Lower leg skin (tissue), 4 donors: ENCODE measurements around the gene DMTF1. TPM values are rescaled to one million over a fixed set of nuclear protein-coding genes. Genes with fewer than 3 reads are reported as not detected.

Experiments used
- DNase-seq, 2 donors: peaks; one replicate each; pipeline ENCODE4 v3.0.0-alpha.2; 2019; ENCODE audit warnings: low spot score in 2 of 2
- H3K4me3 ChIP-seq: fragments of 200-600 bp; sonication (generic); 2 replicates; pipeline ENCODE4 v1.5.1; 2017; ENCODE audit warnings: mild to moderate bottlenecking, low read depth; ENCODE audit not compliant: poor library complexity, severe bottlenecking
- POLR2A ChIP-seq, 2 donors: fragments of 450-650 bp; IDR thresholded peaks; one replicate each; pipeline ENCODE4 v1.6.1; 2016 to 2017; ENCODE audit warnings: antibody characterized with exemption in 2 of 2, mild to moderate bottlenecking in 1 of 2, moderate library complexity in 1 of 2
- WGBS, 2 donors: methylation state at CpG; one replicate each; pipeline ENCODE4 v1.1.5; 2018; 5-methylcytosine and 5-hydroxymethylcytosine counted together
- intact Hi-C: fragments of 100-400 bp; cut with DNase I; formaldehyde crosslinking; loops from one replicate; pipeline ENCODE4 v1.15.0; 2023; ENCODE audit warnings: low total_unique reads
- total RNA-seq, 4 donors: library from RNA; depleted of rRNA; stranded (reverse); fragments of >200 nt; gene quantifications; one replicate each; pipeline ENCODE4 v1.1.0, GENCODE V29; 2016
- TF ChIP-seq, protein P1 (sequence below), 3 donors: fragments of 450-650 bp; IDR thresholded peaks; one replicate each; pipeline ENCODE4 v1.5.1; 2016; ENCODE audit warnings: antibody characterized with exemption in 3 of 3, mild to moderate bottlenecking in 3 of 3, moderate library complexity in 2 of 3

The DMTF1 gene
- total RNA-seq: 10 to 100 TPM; 35.2 to 68.9 (median 44.9) TPM

DNA sequence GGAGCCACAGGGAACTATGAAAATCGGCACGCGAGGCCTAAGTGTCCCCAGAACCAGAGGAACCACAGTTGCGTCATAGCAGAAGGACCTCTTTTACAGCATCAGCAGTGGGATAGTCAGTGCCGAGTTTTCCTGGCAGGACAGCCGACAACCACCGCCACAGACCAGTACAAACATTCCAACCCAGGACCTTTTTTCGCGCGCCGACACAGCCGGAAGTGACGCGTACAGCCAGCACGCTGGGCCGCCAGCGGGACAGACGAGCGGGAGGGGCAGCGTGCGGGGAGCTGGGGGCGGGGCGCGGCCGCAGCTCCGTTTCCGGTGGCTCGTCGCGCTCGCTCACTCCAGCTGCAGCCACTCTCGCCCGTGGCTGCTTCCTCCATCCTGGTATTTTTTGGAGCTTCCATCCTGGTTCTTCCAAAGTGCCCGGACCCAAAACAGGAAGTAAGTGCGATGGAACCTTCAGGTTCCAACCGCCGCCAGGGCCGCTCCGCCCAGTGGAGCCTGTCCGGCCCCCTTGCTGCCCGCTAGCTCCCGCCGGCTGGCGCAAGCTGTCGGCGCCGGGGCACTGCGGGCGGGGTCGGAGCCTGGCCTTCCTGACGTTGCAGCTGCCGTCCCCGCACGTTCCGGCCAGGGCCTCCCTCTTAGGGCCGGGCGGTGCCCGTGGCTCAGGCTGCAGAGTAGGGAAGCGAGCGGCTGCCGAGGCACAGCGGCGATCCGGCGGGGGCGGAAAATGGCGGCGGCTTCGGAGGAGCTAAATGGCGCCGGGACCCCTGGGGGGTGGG, at the start of gene DMTF1:
TSS of gene DMTF1 (plus strand) at position 342 of the 785 bp plus-strand sequence. CDS start 12,489 bp downstream, outside the sequence.
- TF ChIP-seq POLR2A (IDR thresholded peaks at IDR 0.05): no peak
- TF ChIP-seq, protein P1, sequence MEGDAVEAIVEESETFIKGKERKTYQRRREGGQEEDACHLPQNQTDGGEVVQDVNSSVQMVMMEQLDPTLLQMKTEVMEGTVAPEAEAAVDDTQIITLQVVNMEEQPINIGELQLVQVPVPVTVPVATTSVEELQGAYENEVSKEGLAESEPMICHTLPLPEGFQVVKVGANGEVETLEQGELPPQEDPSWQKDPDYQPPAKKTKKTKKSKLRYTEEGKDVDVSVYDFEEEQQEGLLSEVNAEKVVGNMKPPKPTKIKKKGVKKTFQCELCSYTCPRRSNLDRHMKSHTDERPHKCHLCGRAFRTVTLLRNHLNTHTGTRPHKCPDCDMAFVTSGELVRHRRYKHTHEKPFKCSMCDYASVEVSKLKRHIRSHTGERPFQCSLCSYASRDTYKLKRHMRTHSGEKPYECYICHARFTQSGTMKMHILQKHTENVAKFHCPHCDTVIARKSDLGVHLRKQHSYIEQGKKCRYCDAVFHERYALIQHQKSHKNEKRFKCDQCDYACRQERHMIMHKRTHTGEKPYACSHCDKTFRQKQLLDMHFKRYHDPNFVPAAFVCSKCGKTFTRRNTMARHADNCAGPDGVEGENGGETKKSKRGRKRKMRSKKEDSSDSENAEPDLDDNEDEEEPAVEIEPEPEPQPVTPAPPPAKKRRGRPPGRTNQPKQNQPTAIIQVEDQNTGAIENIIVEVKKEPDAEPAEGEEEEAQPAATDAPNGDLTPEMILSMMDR (IDR thresholded peaks at IDR 0.05): no peak
- WGBS, 2 donors: 1% methylated on average over 57 to 67 of the region's 71 CpGs
- intact Hi-C loops: no loop called here
- peak; percentile 92 to 99 for DNase-seq
- H3K4me3 ChIP-seq: peak within 1 kb of the TSS; percentile 51

- WGBS, 2 donors: 38 to 48% methylated on average over 1 of the region's 1 CpG
- no peak overlapping the region for H3K4me3 ChIP-seq
- no peak for DNase-seq
- intact Hi-C loops: no loop called here
- no peak for TF ChIP-seq POLR2A (IDR thresholded peaks at IDR 0.05)
- TF ChIP-seq, protein P1 (IDR thresholded peaks at IDR 0.05): no peak
These were observed 46.9 kb upstream of the DMTF1 start for GRCh38 chr7:87105401-87105800.

DNA sequence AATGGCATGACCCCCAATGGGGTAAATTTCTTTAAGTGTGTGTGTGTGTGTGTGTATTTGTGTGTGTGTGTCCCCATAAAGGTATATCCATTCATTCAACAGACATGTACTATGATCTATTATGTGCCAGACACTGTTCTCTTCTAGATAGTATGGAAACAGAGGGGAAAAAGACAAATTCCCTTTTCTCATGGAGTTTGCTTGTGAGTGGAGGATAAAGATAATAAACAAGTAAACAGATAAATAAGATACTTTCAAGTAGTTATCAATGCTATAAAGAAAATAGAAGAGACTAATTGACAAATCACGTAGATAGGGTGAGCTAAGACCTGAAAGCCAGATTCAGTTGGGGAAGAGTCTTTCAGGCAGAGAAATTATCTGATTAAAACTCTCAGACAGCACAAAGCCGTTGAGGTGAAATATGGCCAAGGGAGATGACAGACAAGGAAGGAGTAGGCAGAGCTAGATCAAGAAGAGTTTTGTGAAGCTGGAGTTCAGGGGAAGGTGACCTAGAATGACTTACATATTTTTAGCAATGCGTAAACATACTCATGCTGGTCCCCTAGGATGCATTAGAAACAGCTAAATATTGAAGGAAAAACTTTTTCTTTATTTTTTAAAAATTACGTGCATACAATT, 45.2 kb upstream of the DMTF1 start:
- intact Hi-C loops: no loop called here
- no peak overlapping the region for H3K4me3 ChIP-seq
- 52 to 63% methylated on average over 4 of the region's 4 CpGs for WGBS, 2 donors
- no peak for TF ChIP-seq POLR2A (IDR thresholded peaks at IDR 0.05)
- TF ChIP-seq, protein P1 (IDR thresholded peaks at IDR 0.05): no peak
- DNase-seq: no peak

GRCh38 chr7:87107949-87108776, 44.1 kb upstream of the DMTF1 start:
- no peak overlapping the region for H3K4me3 ChIP-seq
- WGBS, 2 donors: 77 to 84% methylated on average over 6 of the region's 6 CpGs
- intact Hi-C loops: no loop called here
- DNase-seq: no peak
- TF ChIP-seq POLR2A (IDR thresholded peaks at IDR 0.05): no peak
- TF ChIP-seq, protein P1 (IDR thresholded peaks at IDR 0.05): no peak

DNA sequence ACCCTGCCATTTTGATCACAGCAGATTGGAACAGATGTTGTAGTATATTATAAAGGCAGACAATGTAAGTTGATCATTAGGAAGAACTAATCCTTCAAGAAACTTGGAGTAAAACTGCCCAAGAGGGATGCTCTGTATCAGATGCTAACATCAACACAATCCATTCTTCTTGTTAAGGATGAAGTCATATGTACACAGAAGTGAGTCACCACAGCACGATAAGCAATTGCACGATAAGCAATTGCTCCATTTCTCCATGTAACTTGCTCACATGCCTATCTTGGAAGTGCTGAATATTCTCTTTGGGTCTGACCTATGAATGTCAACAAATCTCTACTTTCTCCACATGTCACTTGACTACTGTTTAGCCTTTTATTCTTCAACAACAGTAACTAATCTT, 41.5 kb upstream of the DMTF1 start:
- 45 to 51% methylated on average over 2 of the region's 2 CpGs for WGBS, 2 donors
- no peak for TF ChIP-seq POLR2A (IDR thresholded peaks at IDR 0.05)
- TF ChIP-seq, protein P1 (IDR thresholded peaks at IDR 0.05): no peak
- DNase-seq: no peak
- intact Hi-C loops: no loop called here
- H3K4me3 ChIP-seq: no peak overlapping the region
